HG02970 (cell line): Measurements from ENCODE around the gene RNF181.
"Not testable (repeated sequence)": the region's sequence is repeated elsewhere in the genome, so short reads cannot be mapped to it uniquely, and the experiment has no call there.

Source experiments
- ATAC-seq: cut with Tn5 transposase; IDR thresholded peaks from one replicate; pipeline ENCODE4 v1.9.1; 2021; ENCODE audit warnings: mild to moderate bottlenecking, moderate library complexity, moderate number of reproducible peaks; ENCODE audit not compliant: unreplicated experiment, low FRiP score

RNF181 gene

GRCh38 chr2:85611705-85612587 is 16.4 kb downstream of the RNF181 start, which contains the start of gene C2orf68:
TSS of gene C2orf68 (minus strand) at chr2:85612066. CDS start at chr2:85611984, 82 bp downstream.
- peak; percentile 72 for ATAC-seq

- ATAC-seq, result no peak
These were observed 18.4 kb downstream of the RNF181 start for GRCh38 chr2:85613717-85614515.

- ATAC-seq, result not testable (repeated sequence)
These were observed 19.2 kb downstream of the RNF181 start for GRCh38 chr2:85614757-85615156.

- ATAC-seq, result no peak
These were observed 19.8 kb downstream of the RNF181 start for GRCh38 chr2:85615413-85615728.

GRCh38 chr2:85617723-85618122 is 22.2 kb downstream of the RNF181 start:
- ATAC-seq, result not testable (repeated sequence)

GRCh38 chr2:85619617-85620016 is 24.1 kb downstream of the RNF181 start:
- ATAC-seq, result no peak

- no peak for ATAC-seq
These were observed 25.8 kb downstream of the RNF181 start for GRCh38 chr2:85621338-85621737.

- ATAC-seq, result no peak
These were observed 28.4 kb downstream of the RNF181 start for GRCh38 chr2:85623991-85624390.

- no peak for ATAC-seq
These were observed 33.1 kb downstream of the RNF181 start for GRCh38 chr2:85628658-85629057.

GRCh38 chr2:85631316-85631715 is 35.8 kb downstream of the RNF181 start:
- no peak for ATAC-seq

- no peak for ATAC-seq
These were observed 39.5 kb downstream of the RNF181 start for GRCh38 chr2:85635011-85635410.

- ATAC-seq, result no peak
These were observed 40.1 kb downstream of the RNF181 start for GRCh38 chr2:85635636-85636035.

- no peak for ATAC-seq
These were observed 47.2 kb downstream of the RNF181 start for GRCh38 chr2:85642725-85643124.

- no peak for ATAC-seq
These were observed 49.4 kb downstream of the RNF181 start for GRCh38 chr2:85644909-85645308.

- ATAC-seq, result no peak
These were observed 50.6 kb downstream of the RNF181 start for GRCh38 chr2:85646166-85646565.
